K562 (cell line): Measurements from ENCODE around the gene RDH5. TPM values are rescaled to one million over a fixed set of nuclear protein-coding genes. Genes with fewer than 3 reads are reported as not detected.
A peak's percentile ranks its signal among the peaks of the same experiment; 100 is the strongest.

ENCODE experiments used
- CBX1 ChIP-seq: sonication (generic); IDR thresholded peaks from 2 replicates; pipeline ENCODE4 v1.6.1; 2016; ENCODE audit warnings: antibody characterized with exemption, low read depth, mild to moderate bottlenecking
- KLF16 ChIP-seq: IDR thresholded peaks from 2 replicates; pipeline ENCODE4 v1.6.1; 2016; ENCODE audit warnings: antibody characterized with exemption
- PRPF4 ChIP-seq: fragments of 200-400 bp; formaldehyde crosslinking; IDR thresholded peaks from one replicate; pipeline ENCODE4 v1.6.1; 2017; ENCODE audit warnings: low read length, low read depth, mild to moderate bottlenecking; ENCODE audit not compliant: insufficient read depth, poor library complexity, severe bottlenecking
- ZC3H11A ChIP-seq: IDR thresholded peaks from 2 replicates; pipeline ENCODE4 v1.6.1; 2012; ENCODE audit warnings: low read depth, low read length, improper control_type of control experiment
- ZFX ChIP-seq: sonication (generic); formaldehyde crosslinking; IDR thresholded peaks from 2 replicates; pipeline ENCODE4 v1.8.0; 2022; ENCODE audit warnings: mild to moderate bottlenecking, missing genetic modification reagents, moderate library complexity
- polyA plus RNA-seq, 8 experiments: library from polyadenylated mRNA; depleted of rRNA in 4 of 8; stranded (reverse) in 5 of 8; unstranded in 3 of 8; fragments of >200 nt; fragmentation: Nextera tagmentation in 2 of 8; fragmentation: Illumina TruSeq in 1 of 8; extraction: Ambion mirVana in 2 of 8; extraction: Trizol in 1 of 8; gene quantifications; 2 replicates each; pipeline versions ENCODE4 v1.2.1 to v1.2.3, GENCODE V29; 2011 to 2014; ENCODE audit warnings: inconsistent platforms in 1 of 8, missing spikeins in 1 of 8
- total RNA-seq, 7 experiments: library from RNA; depleted of rRNA in 6 of 7; stranded (reverse); fragments of >200 nt in 6 of 7; fragmentation: Illumina TruSeq in 2 of 7; extraction: Trizol in 2 of 7; gene quantifications; 2 replicates each; pipeline versions ENCODE4 v1.2.1 to v1.2.3, GENCODE V29; 2011 to 2021; ENCODE audit warnings: low replicate concordance in 1 of 7
- TF ChIP-seq, protein P1 (sequence below): sonication (generic); formaldehyde crosslinking; IDR thresholded peaks from 2 replicates; pipeline ENCODE4 v1.8.1; 2023; ENCODE audit warnings: missing genetic modification reagents, mild to moderate bottlenecking, borderline replicate concordance
- TF ChIP-seq, protein P2 (sequence below): sonication (generic); formaldehyde crosslinking; IDR thresholded peaks from 2 replicates; pipeline ENCODE4 v1.8.1; 2023; ENCODE audit warnings: mild to moderate bottlenecking, missing genetic modification reagents, moderate library complexity

Gene RDH5
- total and polyA plus RNA-seq, 9 of the 15 experiments (the other 6 are each of a cell fraction or from before 2014, with no cell fraction given) = 0.28 to 2.0 (median 1.1) TPM; not detected in 1

DNA sequence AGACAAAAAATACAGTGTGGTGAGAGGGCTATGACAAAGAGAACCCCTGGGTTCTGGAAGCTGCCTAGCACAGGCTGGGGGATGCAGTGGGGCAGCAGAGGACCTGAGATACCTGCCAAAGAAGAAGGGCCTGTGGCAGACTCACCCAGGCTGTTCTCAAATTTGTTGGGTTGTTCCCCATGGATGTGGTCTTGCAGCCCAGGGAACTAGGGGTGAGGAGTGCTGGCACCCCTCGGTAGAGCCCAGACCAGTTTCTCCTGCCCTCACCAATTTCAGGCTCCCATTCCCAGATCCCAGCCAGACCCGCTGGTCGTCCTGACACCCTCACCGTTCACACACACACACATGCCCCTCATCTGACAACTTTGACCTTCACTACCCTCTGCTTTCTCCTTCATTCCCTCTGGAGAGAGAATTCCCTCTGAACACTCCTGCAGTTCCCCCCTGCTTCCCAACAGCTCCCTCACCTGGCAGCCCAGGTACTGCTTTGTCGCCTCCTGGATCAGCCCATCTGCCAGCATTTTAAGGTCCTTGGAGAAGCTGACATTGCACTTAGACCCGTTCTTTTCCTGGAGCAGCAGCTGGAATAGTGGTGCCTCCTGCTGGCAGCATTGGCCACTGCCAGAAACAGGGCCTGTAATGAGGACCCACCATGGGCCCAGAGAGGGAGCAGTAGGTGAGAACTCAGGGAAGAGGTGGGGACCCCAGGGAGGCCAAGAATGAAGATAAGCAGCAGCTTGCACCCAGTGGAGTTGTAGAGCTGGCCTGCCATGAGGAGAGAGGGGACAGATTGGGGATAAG is 16.8 kb downstream of the RDH5 start (continued):
- TF ChIP-seq KLF16 (peak; percentile 66), ZFX (no peak; the same call in 1 of the 2 replicates), CBX1 (no peak), ZC3H11A (no peak), PRPF4 (no peak)
- TF ChIP-seq, protein P1, sequence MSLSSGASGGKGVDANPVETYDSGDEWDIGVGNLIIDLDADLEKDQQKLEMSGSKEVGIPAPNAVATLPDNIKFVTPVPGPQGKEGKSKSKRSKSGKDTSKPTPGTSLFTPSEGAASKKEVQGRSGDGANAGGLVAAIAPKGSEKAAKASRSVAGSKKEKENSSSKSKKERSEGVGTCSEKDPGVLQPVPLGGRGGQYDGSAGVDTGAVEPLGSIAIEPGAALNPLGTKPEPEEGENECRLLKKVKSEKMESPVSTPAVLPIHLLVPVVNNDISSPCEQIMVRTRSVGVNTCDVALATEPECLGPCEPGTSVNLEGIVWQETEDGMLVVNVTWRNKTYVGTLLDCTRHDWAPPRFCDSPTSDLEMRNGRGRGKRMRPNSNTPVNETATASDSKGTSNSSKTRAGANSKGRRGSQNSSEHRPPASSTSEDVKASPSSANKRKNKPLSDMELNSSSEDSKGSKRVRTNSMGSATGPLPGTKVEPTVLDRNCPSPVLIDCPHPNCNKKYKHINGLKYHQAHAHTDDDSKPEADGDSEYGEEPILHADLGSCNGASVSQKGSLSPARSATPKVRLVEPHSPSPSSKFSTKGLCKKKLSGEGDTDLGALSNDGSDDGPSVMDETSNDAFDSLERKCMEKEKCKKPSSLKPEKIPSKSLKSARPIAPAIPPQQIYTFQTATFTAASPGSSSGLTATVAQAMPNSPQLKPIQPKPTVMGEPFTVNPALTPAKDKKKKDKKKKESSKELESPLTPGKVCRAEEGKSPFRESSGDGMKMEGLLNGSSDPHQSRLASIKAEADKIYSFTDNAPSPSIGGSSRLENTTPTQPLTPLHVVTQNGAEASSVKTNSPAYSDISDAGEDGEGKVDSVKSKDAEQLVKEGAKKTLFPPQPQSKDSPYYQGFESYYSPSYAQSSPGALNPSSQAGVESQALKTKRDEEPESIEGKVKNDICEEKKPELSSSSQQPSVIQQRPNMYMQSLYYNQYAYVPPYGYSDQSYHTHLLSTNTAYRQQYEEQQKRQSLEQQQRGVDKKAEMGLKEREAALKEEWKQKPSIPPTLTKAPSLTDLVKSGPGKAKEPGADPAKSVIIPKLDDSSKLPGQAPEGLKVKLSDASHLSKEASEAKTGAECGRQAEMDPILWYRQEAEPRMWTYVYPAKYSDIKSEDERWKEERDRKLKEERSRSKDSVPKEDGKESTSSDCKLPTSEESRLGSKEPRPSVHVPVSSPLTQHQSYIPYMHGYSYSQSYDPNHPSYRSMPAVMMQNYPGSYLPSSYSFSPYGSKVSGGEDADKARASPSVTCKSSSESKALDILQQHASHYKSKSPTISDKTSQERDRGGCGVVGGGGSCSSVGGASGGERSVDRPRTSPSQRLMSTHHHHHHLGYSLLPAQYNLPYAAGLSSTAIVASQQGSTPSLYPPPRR (CRISPR knock-in tag) = no peak
- TF ChIP-seq, protein P2, sequence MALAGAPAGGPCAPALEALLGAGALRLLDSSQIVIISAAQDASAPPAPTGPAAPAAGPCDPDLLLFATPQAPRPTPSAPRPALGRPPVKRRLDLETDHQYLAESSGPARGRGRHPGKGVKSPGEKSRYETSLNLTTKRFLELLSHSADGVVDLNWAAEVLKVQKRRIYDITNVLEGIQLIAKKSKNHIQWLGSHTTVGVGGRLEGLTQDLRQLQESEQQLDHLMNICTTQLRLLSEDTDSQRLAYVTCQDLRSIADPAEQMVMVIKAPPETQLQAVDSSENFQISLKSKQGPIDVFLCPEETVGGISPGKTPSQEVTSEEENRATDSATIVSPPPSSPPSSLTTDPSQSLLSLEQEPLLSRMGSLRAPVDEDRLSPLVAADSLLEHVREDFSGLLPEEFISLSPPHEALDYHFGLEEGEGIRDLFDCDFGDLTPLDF (CRISPR knock-in tag) = no peak
